Right lobe of liver (tissue), 4 donors: ENCODE measurements around the gene GGT6.

ENCODE experiments used
- POLR2A ChIP-seq: fragments of 450-650 bp; IDR thresholded peaks from one replicate; pipeline ENCODE4 v1.6.1; 2017; ENCODE audit warnings: antibody characterized with exemption, mild to moderate bottlenecking
- TF ChIP-seq, protein P1 (sequence below), 4 donors: fragments of 200-600 bp in 3 of 4; fragments of 450-650 bp in 1 of 4; IDR thresholded peaks; one replicate each; pipeline versions ENCODE4 v1.5.1 to v1.8.0; 2016 to 2022; ENCODE audit warnings: antibody characterized with exemption in 4 of 4, mild to moderate bottlenecking in 2 of 4
- donor health status: DM: no; HTN: no; CAD: no.
- donor health status: DM: no; HTN: no; CAD: no.
- donor health status: DM: no; HTN: yes; CAD: no.

DNA sequence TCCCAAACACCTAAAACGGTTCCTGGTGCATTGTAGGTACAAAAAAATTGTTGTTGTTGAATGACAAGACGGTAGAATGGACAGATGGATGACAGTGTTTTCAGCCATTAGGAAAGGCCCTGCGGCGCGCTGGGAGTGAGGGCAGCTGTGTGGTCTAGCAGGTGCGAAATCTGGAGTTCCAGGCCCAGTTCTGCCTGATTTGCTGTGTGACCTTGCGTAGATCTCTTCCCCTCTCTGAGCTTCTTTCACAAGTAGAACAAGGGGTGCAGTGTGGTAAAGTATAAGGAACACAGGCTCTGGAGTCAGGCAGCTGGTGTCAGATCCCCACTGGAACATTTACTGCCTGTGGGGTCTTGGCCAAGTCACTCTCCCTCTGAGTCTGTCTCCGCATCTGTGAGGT lies 36.4 kb downstream of the GGT6 start:
- TF ChIP-seq, protein P1, sequence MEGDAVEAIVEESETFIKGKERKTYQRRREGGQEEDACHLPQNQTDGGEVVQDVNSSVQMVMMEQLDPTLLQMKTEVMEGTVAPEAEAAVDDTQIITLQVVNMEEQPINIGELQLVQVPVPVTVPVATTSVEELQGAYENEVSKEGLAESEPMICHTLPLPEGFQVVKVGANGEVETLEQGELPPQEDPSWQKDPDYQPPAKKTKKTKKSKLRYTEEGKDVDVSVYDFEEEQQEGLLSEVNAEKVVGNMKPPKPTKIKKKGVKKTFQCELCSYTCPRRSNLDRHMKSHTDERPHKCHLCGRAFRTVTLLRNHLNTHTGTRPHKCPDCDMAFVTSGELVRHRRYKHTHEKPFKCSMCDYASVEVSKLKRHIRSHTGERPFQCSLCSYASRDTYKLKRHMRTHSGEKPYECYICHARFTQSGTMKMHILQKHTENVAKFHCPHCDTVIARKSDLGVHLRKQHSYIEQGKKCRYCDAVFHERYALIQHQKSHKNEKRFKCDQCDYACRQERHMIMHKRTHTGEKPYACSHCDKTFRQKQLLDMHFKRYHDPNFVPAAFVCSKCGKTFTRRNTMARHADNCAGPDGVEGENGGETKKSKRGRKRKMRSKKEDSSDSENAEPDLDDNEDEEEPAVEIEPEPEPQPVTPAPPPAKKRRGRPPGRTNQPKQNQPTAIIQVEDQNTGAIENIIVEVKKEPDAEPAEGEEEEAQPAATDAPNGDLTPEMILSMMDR (IDR thresholded peaks at IDR 0.05), result no peak
- TF ChIP-seq POLR2A, result no peak
